GM23338 (cell line): ENCODE measurements around the gene OLFM1. TPM values are rescaled to one million over a fixed set of nuclear protein-coding genes. Genes with fewer than 3 reads are reported as not detected.

Source experiments
- ATAC-seq: fragments of 200-7000 bp; cut with Tn5 transposase; 3 replicates; pipeline ENCODE4 v1.9.1; 2020
- DNase-seq: peaks from one replicate; pipeline ENCODE4 v3.0.0-alpha.2; 2015; ENCODE audit warnings: low spot score
- H2AFZ ChIP-seq: fragments of 200-600 bp; sonication (generic); 2 replicates; pipeline ENCODE4 v1.8.0; 2016; ENCODE audit warnings: antibody characterized with exemption, mild to moderate bottlenecking, moderate library complexity
- H3F3A ChIP-seq: fragments of 200-600 bp; sonication (generic); replicated peaks from 2 replicates; pipeline ENCODE4 v1.8.0; 2017; ENCODE audit warnings: antibody characterized with exemption, mixed run types, low read depth
- H3K27ac ChIP-seq: fragments of 200-600 bp; sonication (generic); 2 replicates; pipeline ENCODE4 v1.6.1; 2016; ENCODE audit warnings: low read depth
- H3K27me3 ChIP-seq: fragments of 200-600 bp; sonication (generic); 2 replicates; pipeline ENCODE4 v1.8.0; 2016; ENCODE audit warnings: mild to moderate bottlenecking, mixed run types, moderate library complexity; ENCODE audit not compliant: insufficient read depth
- H3K36me3 ChIP-seq: fragments of 200-600 bp; sonication (generic); 2 replicates; pipeline ENCODE4 v1.8.0; 2016; ENCODE audit warnings: mild to moderate bottlenecking; ENCODE audit not compliant: insufficient read depth
- H3K4me1 ChIP-seq: fragments of 200-600 bp; sonication (generic); 2 replicates; pipeline ENCODE4 v1.8.0; 2016; ENCODE audit warnings: mild to moderate bottlenecking, moderate library complexity; ENCODE audit not compliant: insufficient read depth
- H3K4me2 ChIP-seq: fragments of 200-600 bp; sonication (generic); 2 replicates; pipeline ENCODE4 v1.7.1; 2017; ENCODE audit warnings: mixed run types
- H3K4me3 ChIP-seq: fragments of 200-600 bp; sonication (generic); 2 replicates; pipeline ENCODE4 v1.6.1; 2016; ENCODE audit warnings: mixed run types
- H3K79me2 ChIP-seq: fragments of 200-600 bp; sonication (generic); replicated peaks from 2 replicates; pipeline ENCODE4 v1.8.0; 2017; ENCODE audit warnings: mild to moderate bottlenecking; ENCODE audit not compliant: insufficient read depth
- H3K9me2 ChIP-seq: fragments of 200-600 bp; sonication (generic); 2 replicates; pipeline ENCODE4 v1.8.0; 2017; ENCODE audit not compliant: insufficient read depth
- H4K20me1 ChIP-seq: fragments of 200-600 bp; sonication (generic); replicated peaks from 2 replicates; pipeline ENCODE4 v1.8.0; 2017; ENCODE audit warnings: mild to moderate bottlenecking; ENCODE audit not compliant: insufficient read depth
- H3K27ac Mint-ChIP-seq: 2 replicates; pipeline ENCODE4 v1.8.0; 2020; ENCODE audit warnings: inconsistent platforms, mild to moderate bottlenecking, moderate library complexity, mixed read lengths
- H3K27me3 Mint-ChIP-seq: 3 replicates; pipeline ENCODE4 v1.8.0; 2022; ENCODE audit warnings: low read depth, mild to moderate bottlenecking, moderate library complexity, mixed read lengths, inconsistent platforms; ENCODE audit not compliant: insufficient read depth, poor library complexity
- H3K36me3 Mint-ChIP-seq: 3 replicates; pipeline ENCODE4 v1.8.0; 2021; ENCODE audit warnings: low read depth, mild to moderate bottlenecking, inconsistent platforms, moderate library complexity, mixed read lengths
- H3K4me1 Mint-ChIP-seq: 3 replicates; pipeline ENCODE4 v1.8.0; 2020; ENCODE audit warnings: mild to moderate bottlenecking, inconsistent platforms, mixed read lengths
- H3K4me3 Mint-ChIP-seq: 3 replicates; pipeline ENCODE4 v1.8.0; 2021; ENCODE audit warnings: moderate library complexity, mild to moderate bottlenecking, inconsistent platforms, mixed read lengths
- H3K9me3 Mint-ChIP-seq: 3 replicates; pipeline ENCODE4 v1.8.0; 2020; ENCODE audit warnings: moderate library complexity, mild to moderate bottlenecking, inconsistent platforms, mixed read lengths
- CREB1 ChIP-seq: fragments of 250-450 bp; sonication (Bioruptor Pico); IDR thresholded peaks from 2 replicates; pipeline ENCODE4 v1.5.0; 2020; ENCODE audit warnings: low read depth, mild to moderate bottlenecking, moderate library complexity
- ETS1 ChIP-seq: IDR thresholded peaks from 2 replicates; pipeline ENCODE4 v1.6.1; 2016; ENCODE audit warnings: antibody characterized with exemption
- EZH2 ChIP-seq: fragments of 200-600 bp; sonication (generic); IDR thresholded peaks from one replicate; pipeline ENCODE4 v1.8.0; 2017; ENCODE audit warnings: antibody characterized with exemption, mild to moderate bottlenecking, low read depth; ENCODE audit not compliant: unreplicated experiment
- EZH2phosphoT487 ChIP-seq: fragments of 200-600 bp; sonication (generic); IDR thresholded peaks from one replicate; pipeline ENCODE4 v1.8.1; 2018; ENCODE audit warnings: antibody characterized with exemption; ENCODE audit not compliant: unreplicated experiment
- JUNB ChIP-seq: IDR thresholded peaks from one replicate; pipeline ENCODE4 v1.6.1; 2016; ENCODE audit warnings: antibody characterized with exemption; ENCODE audit not compliant: unreplicated experiment
- NANOG ChIP-seq: IDR thresholded peaks from 2 replicates; pipeline ENCODE4 v1.6.1; 2016; ENCODE audit warnings: antibody characterized with exemption, borderline replicate concordance
- REST ChIP-seq: IDR thresholded peaks from one replicate; pipeline ENCODE4 v1.6.1; 2018; ENCODE audit warnings: antibody characterized with exemption; ENCODE audit not compliant: unreplicated experiment
- STAT1 ChIP-seq: IDR thresholded peaks from one replicate; pipeline ENCODE4 v1.6.1; 2016; ENCODE audit warnings: antibody characterized with exemption; ENCODE audit not compliant: unreplicated experiment
- ZNF114 ChIP-seq: fragments of 250-450 bp; sonication (Bioruptor Pico); IDR thresholded peaks from 2 replicates; pipeline ENCODE4 v1.5.0; 2020; ENCODE audit warnings: mild to moderate bottlenecking, moderate library complexity
- ZNF331 ChIP-seq: fragments of 250-450 bp; sonication (Bioruptor Pico); IDR thresholded peaks from 2 replicates; pipeline ENCODE4 v1.5.0; 2020; ENCODE audit warnings: low read depth, mild to moderate bottlenecking, moderate library complexity
- polyA plus RNA-seq: library from polyadenylated mRNA; unstranded; fragments of >200 nt; fragmentation: Nextera tagmentation; extraction: Ambion mirVana; gene quantifications from 2 replicates; pipeline ENCODE4 v1.2.1, GENCODE V29; 2016
- total RNA-seq: library from RNA; depleted of rRNA; stranded (reverse); fragments of >200 nt; shearing (Covaris generic); gene quantifications from 2 replicates; pipeline ENCODE4 v1.2.3, GENCODE V29; 2014
- TF ChIP-seq, protein P1 (sequence below), 2 experiments: fragments of 200-600 bp in 1 of 2; sonication (generic) in 1 of 2; conservative IDR thresholded peaks; 2 replicates each; pipeline versions ENCODE4 v1.5.1 to v1.6.1; 2016 to 2017; ENCODE audit warnings: antibody characterized with exemption in 2 of 2, low read depth in 2 of 2, mild to moderate bottlenecking in 2 of 2, moderate library complexity in 1 of 2

The OLFM1 gene
- total and polyA plus RNA-seq, 2 experiments from 2014 or later: 20.6 to 40.1 TPM

- TF ChIP-seq REST (no peak), ZNF331 (CRISPR knock-in tag) (no peak), ETS1 (no peak), STAT1 (no peak), EZH2 (no peak), CREB1 (no peak), EZH2phosphoT487 (no peak), ZNF114 (CRISPR knock-in tag) (no peak), JUNB (no peak)
- TF ChIP-seq, protein P1, sequence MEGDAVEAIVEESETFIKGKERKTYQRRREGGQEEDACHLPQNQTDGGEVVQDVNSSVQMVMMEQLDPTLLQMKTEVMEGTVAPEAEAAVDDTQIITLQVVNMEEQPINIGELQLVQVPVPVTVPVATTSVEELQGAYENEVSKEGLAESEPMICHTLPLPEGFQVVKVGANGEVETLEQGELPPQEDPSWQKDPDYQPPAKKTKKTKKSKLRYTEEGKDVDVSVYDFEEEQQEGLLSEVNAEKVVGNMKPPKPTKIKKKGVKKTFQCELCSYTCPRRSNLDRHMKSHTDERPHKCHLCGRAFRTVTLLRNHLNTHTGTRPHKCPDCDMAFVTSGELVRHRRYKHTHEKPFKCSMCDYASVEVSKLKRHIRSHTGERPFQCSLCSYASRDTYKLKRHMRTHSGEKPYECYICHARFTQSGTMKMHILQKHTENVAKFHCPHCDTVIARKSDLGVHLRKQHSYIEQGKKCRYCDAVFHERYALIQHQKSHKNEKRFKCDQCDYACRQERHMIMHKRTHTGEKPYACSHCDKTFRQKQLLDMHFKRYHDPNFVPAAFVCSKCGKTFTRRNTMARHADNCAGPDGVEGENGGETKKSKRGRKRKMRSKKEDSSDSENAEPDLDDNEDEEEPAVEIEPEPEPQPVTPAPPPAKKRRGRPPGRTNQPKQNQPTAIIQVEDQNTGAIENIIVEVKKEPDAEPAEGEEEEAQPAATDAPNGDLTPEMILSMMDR (conservative IDR thresholded peaks at IDR 0.05; ENCODE audit: low read depth in 2 of 2): no peak
Observed at GRCh38 chr9:135123773-135124134, 36.3 kb downstream of the OLFM1 start (continued).

- no peaks in the 10 kb centered on the region for H3F3A ChIP-seq
- no peaks in the 10 kb centered on the region for H3K4me1 ChIP-seq
- no peaks in the 10 kb centered on the region for H3K9me2 ChIP-seq
- no peak overlapping the region for H3K4me2 ChIP-seq
- peak; percentile 22; the same call in 2 of the 3 replicates for ATAC-seq
- no peak overlapping the region for H3K27ac Mint-ChIP-seq
- no peak overlapping the region for H3K27ac ChIP-seq
- no peak overlapping the region for H3K4me3 ChIP-seq
- H3K9me3 Mint-ChIP-seq: peaks cover 6% of the 10 kb centered on the region; the same call in 1 of the 3 replicates
- peaks cover 3% of the 10 kb centered on the region; the same call in 2 of the 3 replicates for H3K36me3 Mint-ChIP-seq
- H3K79me2 ChIP-seq: no peaks in the 10 kb centered on the region
- no peaks in the 10 kb centered on the region for H3K36me3 ChIP-seq
- no peaks in the 10 kb centered on the region for H3K4me1 Mint-ChIP-seq
- no peaks in the 10 kb centered on the region for H4K20me1 ChIP-seq
- H3K27me3 ChIP-seq: no peaks in the 10 kb centered on the region
- no peak for DNase-seq
- H3K27me3 Mint-ChIP-seq: peaks cover 13% of the 10 kb centered on the region
- no peak overlapping the region for H3K4me3 Mint-ChIP-seq
- H2AFZ ChIP-seq: no peak overlapping the region
- no peak for TF ChIP-seq ZNF331 (CRISPR knock-in tag)
- no peak for TF ChIP-seq NANOG
- TF ChIP-seq, protein P1 (conservative IDR thresholded peaks at IDR 0.05; ENCODE audit: low read depth in 2 of 2): no peak
- TF ChIP-seq JUNB: no peak
Observed at GRCh38 chr9:135126451-135127187, 39.2 kb downstream of the OLFM1 start.
